Spleen (tissue), 11 donors: Measurements from ENCODE around the gene CDAN1. TPM values are rescaled to one million over a fixed set of nuclear protein-coding genes. Genes with fewer than 3 reads are reported as not detected.

Experiments used
- DNase-seq: peaks from one replicate; pipeline ENCODE4 v3.0.0-alpha.2; 2020
- H3K27ac ChIP-seq, 8 donors: fragments of 200-600 bp; sonication (generic) in 7 of 8; 1 replicate in 4 of 8; 2 replicates in 4 of 8; pipeline versions ENCODE4 v1.5.0 to v1.8.0; 2016 to 2021; ENCODE audit warnings: inconsistent platforms in 4 of 8, mild to moderate bottlenecking in 4 of 8, moderate library complexity in 1 of 8
- H3K27me3 ChIP-seq, 7 donors: fragments of 200-600 bp; sonication (generic) in 6 of 7; replicated peaks in 1 of 7; 1 replicate in 4 of 7; 2 replicates in 3 of 7; pipeline versions ENCODE4 v1.5.0 to v1.8.0; 2016 to 2021; ENCODE audit warnings: inconsistent platforms in 3 of 7, mild to moderate bottlenecking in 1 of 7
- H3K36me3 ChIP-seq, 6 donors: fragments of 200-600 bp; sonication (generic) in 5 of 6; 1 replicate in 4 of 6; 2 replicates in 2 of 6; pipeline versions ENCODE4 v1.5.0 to v1.8.0; 2016 to 2021; ENCODE audit warnings: inconsistent platforms in 2 of 6
- H3K4me1 ChIP-seq, 6 donors: fragments of 200-600 bp; sonication (generic) in 5 of 6; 1 replicate in 3 of 6; 2 replicates in 3 of 6; pipeline versions ENCODE4 v1.5.0 to v1.8.0; 2016 to 2021; ENCODE audit warnings: inconsistent platforms in 3 of 6
- H3K4me3 ChIP-seq, 8 donors: fragments of 200-600 bp; sonication (generic) in 7 of 8; 1 replicate in 4 of 8; 2 replicates in 4 of 8; pipeline versions ENCODE4 v1.5.0 to v1.8.0; 2016 to 2021; ENCODE audit warnings: inconsistent platforms in 4 of 8, mild to moderate bottlenecking in 4 of 8, moderate library complexity in 2 of 8
- H3K9me3 ChIP-seq, 8 donors: fragments of 200-600 bp; sonication (generic) in 7 of 8; 1 replicate in 4 of 8; 2 replicates in 4 of 8; pipeline versions ENCODE4 v1.5.0 to v1.8.0; 2016 to 2021; ENCODE audit warnings: inconsistent platforms in 4 of 8
- POLR2A ChIP-seq, 3 donors: fragments of 450-650 bp; IDR thresholded peaks; one replicate each; pipeline ENCODE4 v1.5.1; 2017; ENCODE audit warnings: antibody characterized with exemption in 3 of 3, mild to moderate bottlenecking in 1 of 3
- POLR2AphosphoS5 ChIP-seq, 3 donors: sonication (generic); formaldehyde crosslinking; IDR thresholded peaks; one replicate each; pipeline ENCODE4 v1.5.1; 2017; ENCODE audit warnings: antibody characterized with exemption in 3 of 3
- WGBS, 5 donors: extraction: QIAGEN DNeasy Blood & Tissue Kit in 3 of 5; methylation state at CpG; one replicate each; pipeline versions ENCODE4 v1.1.5 to v1.1.7; 2013 to 2018; 5-methylcytosine and 5-hydroxymethylcytosine counted together
- intact Hi-C: fragments of 100-400 bp; cut with DNase I; formaldehyde crosslinking; loops from one replicate; pipeline ENCODE4 v1.15.0; 2023; ENCODE audit warnings: low total_unique reads
- polyA plus RNA-seq, 3 donors: library from polyadenylated mRNA; stranded (reverse); fragments of 200-250 nt; gene quantifications; one replicate each; pipeline ENCODE4 v1.2.1, GENCODE V29; 2013
- total RNA-seq, 7 donors: library from RNA; depleted of rRNA in 3 of 7; stranded (reverse); fragments of >200 nt in 3 of 7; fragmentation: NEBNext Ultra II Directional in 4 of 7; extraction: Animal tissue kit (Norgen Biotek cat#: 25700) in 4 of 7; gene quantifications; one replicate each; pipeline versions ENCODE4 v1.1.0 to v1.2.1, GENCODE V29; 2016 to 2021
- TF ChIP-seq, protein P1 (sequence below), 11 experiments: fragments of 200-600 bp in 7 of 11; fragments of 450-650 bp in 4 of 11; sonication (generic) in 4 of 11; IDR thresholded peaks in 8 of 11; conservative IDR thresholded peaks in 3 of 11; 1 replicate in 7 of 11; 2 replicates in 4 of 11; pipeline versions ENCODE4 v1.4.0 to v1.8.0; 2016 to 2021; ENCODE audit warnings: antibody characterized with exemption in 11 of 11, inconsistent platforms in 4 of 11, mild to moderate bottlenecking in 1 of 11
- donor health status: healthy with polysubstance abuse.
- donor health status: DM: no; HTN: no; CAD: no; lungs with moderate emphysema.
- donor health status: DM: no; HTN: no; CAD: no.
- donor health status: Bipolar disorder and iron deficiency.
- donor health status: healthy.
- donor health status: DM: no; HTN: no; CAD: no.
- donor health status: DM: yes; HTN: yes; CAD: no.

The CDAN1 gene
- total and polyA plus RNA-seq, 10 donors: 7.5 to 21.6 (median 14.4) TPM

DNA sequence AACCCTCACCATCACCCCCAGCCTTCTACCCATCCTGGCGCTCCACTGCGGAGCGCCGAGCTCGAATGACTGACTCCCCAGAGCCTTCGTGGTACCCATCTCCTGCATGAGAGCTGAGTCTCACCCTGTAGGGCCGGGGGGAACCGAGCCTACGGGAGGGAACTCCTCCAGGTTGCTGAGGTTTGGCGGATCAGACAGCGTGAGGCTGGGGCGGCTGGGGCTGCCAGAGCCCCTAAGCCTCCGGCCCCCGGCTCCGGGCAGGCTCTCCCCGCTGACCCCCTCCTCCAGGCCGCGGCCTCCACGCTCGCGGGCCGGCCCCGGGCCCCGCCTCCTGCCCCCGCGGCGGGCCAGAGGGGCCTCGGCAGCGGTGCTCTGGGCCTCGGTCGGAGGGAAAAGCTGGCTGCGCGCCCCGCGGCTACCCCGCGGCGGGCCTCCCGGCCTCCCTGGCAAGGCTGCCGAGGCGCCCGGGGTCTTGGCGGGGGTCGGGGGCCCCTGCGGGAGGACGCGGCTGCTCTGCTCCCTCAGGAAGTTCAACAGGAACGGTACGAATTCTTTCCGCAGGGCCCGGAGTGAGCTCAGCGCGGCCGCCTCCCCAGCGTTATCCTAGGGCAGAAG is 643 bp downstream of the CDAN1 start:
- Histone ChIP-seq H3K4me1 (peaks cover 3 to 39% (median 26%) of the 10 kb centered on the region in 6 donors), H3K27ac (peak overlapping the region; percentile 74 to 91 (median 86)), H3K27me3 (no peaks in the 10 kb centered on the region), H3K9me3 (no peaks in the 10 kb centered on the region), H3K4me3 (peak overlapping the region; percentile 91 to 98 (median 96)), H3K36me3 (peaks cover 0 to 42% (median 28%) of the 10 kb centered on the region in 6 donors)
- intact Hi-C loops: no loop called here
- DNase-seq: no peak
- TF ChIP-seq, protein P1, sequence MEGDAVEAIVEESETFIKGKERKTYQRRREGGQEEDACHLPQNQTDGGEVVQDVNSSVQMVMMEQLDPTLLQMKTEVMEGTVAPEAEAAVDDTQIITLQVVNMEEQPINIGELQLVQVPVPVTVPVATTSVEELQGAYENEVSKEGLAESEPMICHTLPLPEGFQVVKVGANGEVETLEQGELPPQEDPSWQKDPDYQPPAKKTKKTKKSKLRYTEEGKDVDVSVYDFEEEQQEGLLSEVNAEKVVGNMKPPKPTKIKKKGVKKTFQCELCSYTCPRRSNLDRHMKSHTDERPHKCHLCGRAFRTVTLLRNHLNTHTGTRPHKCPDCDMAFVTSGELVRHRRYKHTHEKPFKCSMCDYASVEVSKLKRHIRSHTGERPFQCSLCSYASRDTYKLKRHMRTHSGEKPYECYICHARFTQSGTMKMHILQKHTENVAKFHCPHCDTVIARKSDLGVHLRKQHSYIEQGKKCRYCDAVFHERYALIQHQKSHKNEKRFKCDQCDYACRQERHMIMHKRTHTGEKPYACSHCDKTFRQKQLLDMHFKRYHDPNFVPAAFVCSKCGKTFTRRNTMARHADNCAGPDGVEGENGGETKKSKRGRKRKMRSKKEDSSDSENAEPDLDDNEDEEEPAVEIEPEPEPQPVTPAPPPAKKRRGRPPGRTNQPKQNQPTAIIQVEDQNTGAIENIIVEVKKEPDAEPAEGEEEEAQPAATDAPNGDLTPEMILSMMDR (IDR thresholded peaks at IDR 0.05 in 8 of 11, conservative IDR thresholded peaks at IDR 0.05 in 3 of 11): no peak
- TF ChIP-seq POLR2A (IDR thresholded peaks at IDR 0.05) (no peak), POLR2AphosphoS5 (IDR thresholded peaks at IDR 0.05) (no peak)
- WGBS, 5 donors: 2 to 6% (median 2%) methylated on average over 12 to 55 of the region's 55 CpGs

DNA sequence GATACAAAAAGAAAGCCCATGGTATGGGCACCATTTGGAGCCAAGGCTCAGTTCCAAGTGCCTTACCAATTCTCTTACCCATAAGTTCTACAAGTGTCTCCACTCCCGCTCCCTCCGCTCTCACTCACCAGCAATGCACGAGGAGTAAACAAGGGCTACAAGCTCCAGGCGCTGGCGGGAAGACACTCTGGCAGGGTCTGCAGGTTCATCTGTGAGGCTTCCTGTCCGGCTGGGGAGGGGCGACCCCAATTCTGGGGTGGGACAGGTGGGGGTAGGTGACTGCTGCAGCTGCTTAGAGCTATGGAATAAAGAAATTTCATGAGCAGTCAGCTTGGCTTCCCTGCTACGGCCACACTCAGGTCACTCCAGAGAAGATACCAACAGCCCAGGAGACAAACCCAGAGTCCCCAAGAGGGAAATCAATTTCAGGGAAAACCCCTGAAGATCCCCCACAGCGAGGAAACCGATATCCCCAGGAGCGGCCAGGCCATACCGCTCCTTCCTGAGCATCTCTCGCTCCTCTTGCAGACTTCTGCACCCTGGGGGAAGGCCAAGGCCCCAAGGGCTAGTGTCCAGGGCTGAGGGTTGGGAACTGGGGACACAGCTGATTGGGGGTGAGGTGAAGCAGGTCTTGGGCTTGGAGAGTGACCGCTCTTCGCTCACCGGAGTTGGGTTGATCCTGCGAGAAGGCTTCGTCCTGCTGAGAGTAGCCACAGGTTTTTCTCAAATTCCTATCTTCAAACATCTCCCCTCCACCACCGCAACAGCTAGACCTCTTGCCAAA is 1.4 kb downstream of the CDAN1 start:
- intact Hi-C loops: no loop called here
- Histone ChIP-seq H3K27ac (no peak overlapping the region), H3K9me3 (no peaks in the 10 kb centered on the region), H3K36me3 (peaks cover 0 to 49% (median 35%) of the 10 kb centered on the region in 6 donors), H3K4me3 (peak overlapping the region; percentile 91 to 98 (median 96)), H3K27me3 (no peaks in the 10 kb centered on the region), H3K4me1 (peaks cover 3 to 39% (median 26%) of the 10 kb centered on the region in 6 donors)
- TF ChIP-seq POLR2A (IDR thresholded peaks at IDR 0.05) (no peak), POLR2AphosphoS5 (IDR thresholded peaks at IDR 0.05) (no peak)
- TF ChIP-seq, protein P1 (IDR thresholded peaks at IDR 0.05 in 8 of 11, conservative IDR thresholded peaks at IDR 0.05 in 3 of 11): no peak
- whole genome bisulfite sequencing, 5 donors: 89 to 92% (median 91%) methylated on average over 19 of the region's 19 CpGs
- no peak for DNase-seq

- 83 to 94% (median 91%) methylated on average over 6 of the region's 6 CpGs for WGBS, 5 donors
- intact Hi-C loops: no loop called here
- H3K36me3 ChIP-seq: peaks cover 0 to 63% (median 49%) of the 10 kb centered on the region in 6 donors
- DNase-seq: no peak
- H3K4me1 ChIP-seq: peaks cover 3 to 39% (median 26%) of the 10 kb centered on the region in 6 donors
- no peaks in the 10 kb centered on the region for H3K9me3 ChIP-seq
- H3K27ac ChIP-seq: no peak overlapping the region
- H3K4me3 ChIP-seq: no peak overlapping the region
- no peaks in the 10 kb centered on the region for H3K27me3 ChIP-seq
- TF ChIP-seq POLR2AphosphoS5 (IDR thresholded peaks at IDR 0.05) (peak in 1 of 3 donors; percentile 9), POLR2A (IDR thresholded peaks at IDR 0.05) (no peak)
Measured at GRCh38 chr15:42734076-42734672, 2.8 kb downstream of the CDAN1 start.

GRCh38 chr15:42733027-42733426 is 3.9 kb downstream of the CDAN1 start:
- TF ChIP-seq POLR2A (IDR thresholded peaks at IDR 0.05) (no peak), POLR2AphosphoS5 (IDR thresholded peaks at IDR 0.05) (no peak)
- TF ChIP-seq, protein P1 (IDR thresholded peaks at IDR 0.05 in 8 of 11, conservative IDR thresholded peaks at IDR 0.05 in 3 of 11): no peak
- H3K4me3 ChIP-seq: no peak overlapping the region
- no peaks in the 10 kb centered on the region for H3K27me3 ChIP-seq
- 95 to 97% (median 96%) methylated on average over 11 of the region's 11 CpGs for WGBS, 5 donors
- intact Hi-C loops: no loop called here
- no peak for DNase-seq
- no peaks in the 10 kb centered on the region for H3K9me3 ChIP-seq
- peaks cover 0 to 75% (median 60%) of the 10 kb centered on the region in 6 donors for H3K36me3 ChIP-seq
- H3K4me1 ChIP-seq: peaks cover 3 to 37% (median 26%) of the 10 kb centered on the region in 6 donors
- H3K27ac ChIP-seq: no peak overlapping the region
